ENCODE measurements around the gene KSR2.

DNA sequence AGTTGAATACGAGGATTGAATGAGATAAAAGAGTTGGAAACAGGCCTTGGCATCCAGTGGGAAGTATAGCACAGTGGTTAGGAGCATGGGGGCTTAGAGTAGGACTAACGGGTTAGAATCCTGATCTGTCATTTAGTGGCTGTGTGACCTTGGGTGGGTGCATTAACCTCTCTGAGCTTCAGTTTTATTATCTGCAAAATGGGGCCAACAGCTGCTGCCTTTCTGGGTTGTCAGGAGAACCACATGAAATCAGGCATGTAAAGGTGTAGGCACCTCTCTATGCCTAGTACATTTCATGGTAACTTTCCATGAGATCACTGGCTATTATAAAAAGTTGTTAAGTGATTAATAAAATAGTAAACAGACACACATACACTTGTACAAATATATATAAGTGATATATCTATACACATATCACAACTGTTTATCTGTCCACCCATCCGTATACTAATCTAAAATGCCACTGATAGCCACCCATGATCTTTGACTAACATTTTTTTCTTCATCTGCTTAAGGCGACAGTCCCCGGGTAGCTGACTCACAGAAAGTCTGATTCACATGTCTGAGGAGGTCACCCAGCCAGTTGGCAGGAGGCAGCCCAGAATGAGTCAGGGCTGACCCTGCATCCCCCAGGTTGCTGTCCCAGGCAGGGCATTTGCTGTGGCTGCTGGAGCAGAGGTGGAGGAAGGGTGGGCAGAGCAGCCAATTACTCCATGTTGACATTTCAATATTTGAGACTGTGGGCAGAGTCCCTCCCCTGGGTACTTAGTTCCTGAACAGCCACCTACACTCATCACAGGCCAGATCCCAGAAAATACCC lies 481.7 kb downstream of the KSR2 start:
- TF ChIP-seq CTCF (IDR thresholded peaks at IDR 0.05) (no peak), EZH2phosphoT487 (IDR thresholded peaks at IDR 0.05) (no peak), EZH2 (IDR thresholded peaks at IDR 0.05) (no peak)
